ENCODE results near the gene NFKB1. TPM values are rescaled to one million over a fixed set of nuclear protein-coding genes. Genes with fewer than 3 reads are reported as not detected.
A peak's percentile ranks its signal among the peaks of the same experiment; 100 is the strongest.

NFKB1 gene
- total and polyA plus RNA-seq, 9 of the 15 experiments (the other 6 are each of a cell fraction or from before 2014, with no cell fraction given): 2.4 to 14.5 (median 10.3) TPM

GRCh38 chr4:102627831-102628523, 126.8 kb downstream of the NFKB1 start (continued):
- TF ChIP-seq JUND (IDR thresholded peaks at IDR 0.05; ENCODE audit: borderline replicate concordance, low read depth, low read length) (peak; percentile 41; the same call in 1 of the 2 replicates), JUND (tag; IDR thresholded peaks at IDR 0.05; ENCODE audit: borderline replicate concordance, low read depth, low read length) (peak; percentile 25; the same call in 1 of the 3 replicates), TAF7 (tag; IDR thresholded peaks at IDR 0.05) (no peak), DLX4 (CRISPR knock-in tag; IDR thresholded peaks at IDR 0.05) (no peak), FOSL1 (tag; conservative IDR thresholded peaks at IDR 0.05) (peak; percentile 90), CAMTA2 (CRISPR knock-in tag; conservative IDR thresholded peaks at IDR 0.05) (no peak), FOS (IDR thresholded peaks at IDR 0.05; ENCODE audit: extremely low read depth, insufficient read length) (peak; percentile 2), ELF2 (CRISPR knock-in tag; IDR thresholded peaks at IDR 0.05) (no peak), SRSF1 (IDR thresholded peaks at IDR 0.05; ENCODE audit: low read depth, low read length) (no peak), CBFA2T2 (conservative IDR thresholded peaks at IDR 0.05) (peak; percentile 43), EGR1 (conservative IDR thresholded peaks at IDR 0.05) (0 out of 2 replicates have a peak, but pooled peaks have one; percentile 7), PKNOX1 (IDR thresholded peaks at IDR 0.05) (peak; percentile 61), ETV5 (CRISPR knock-in tag; IDR thresholded peaks at IDR 0.05; ENCODE audit: low read depth) (no peak), NR2C2 (CRISPR knock-in tag; IDR thresholded peaks at IDR 0.05) (no peak), NR2C2 (tag; IDR thresholded peaks at IDR 0.05) (no peak), EHMT2 (IDR thresholded peaks at IDR 0.05) (no peak), ARID1B (IDR thresholded peaks at IDR 0.05) (peak; percentile 62; the same call in 1 of the 2 replicates), NONO (IDR thresholded peaks at IDR 0.05; ENCODE audit: low read depth in 2 of 2, low read length in 1 of 2) (no peak), ZNF3 (CRISPR knock-in tag; IDR thresholded peaks at IDR 0.05) (no peak), SMAD1 (IDR thresholded peaks at IDR 0.05; ENCODE audit: low read depth, low read length, partially characterized antibody) (no peak), JUN (IDR thresholded peaks at IDR 0.05; ENCODE audit: borderline replicate concordance, low read depth, low read length) (peak; percentile 34; the same call in 1 of the 2 replicates), JUN (CRISPR knock-in tag; IDR thresholded peaks at IDR 0.05; ENCODE audit: borderline replicate concordance) (no peak), HMBOX1 (IDR thresholded peaks at IDR 0.05) (no peak), HIVEP1 (CRISPR knock-in tag; IDR thresholded peaks at IDR 0.05) (no peak), PBX2 (CRISPR knock-in tag; IDR thresholded peaks at IDR 0.05; ENCODE audit: low read depth) (no peak), PBX2 (tag; conservative IDR thresholded peaks at IDR 0.05; ENCODE audit: low read depth) (peak; percentile 60)

All from K562 (cell line).